ENCODE data around the gene DPH3.
A peak's percentile ranks its signal among the peaks of the same experiment; 100 is the strongest.
"Not testable (repeated sequence)": the region's sequence is repeated elsewhere in the genome, so short reads cannot be mapped to it uniquely, and the experiment has no call there.

DPH3 gene

DNA sequence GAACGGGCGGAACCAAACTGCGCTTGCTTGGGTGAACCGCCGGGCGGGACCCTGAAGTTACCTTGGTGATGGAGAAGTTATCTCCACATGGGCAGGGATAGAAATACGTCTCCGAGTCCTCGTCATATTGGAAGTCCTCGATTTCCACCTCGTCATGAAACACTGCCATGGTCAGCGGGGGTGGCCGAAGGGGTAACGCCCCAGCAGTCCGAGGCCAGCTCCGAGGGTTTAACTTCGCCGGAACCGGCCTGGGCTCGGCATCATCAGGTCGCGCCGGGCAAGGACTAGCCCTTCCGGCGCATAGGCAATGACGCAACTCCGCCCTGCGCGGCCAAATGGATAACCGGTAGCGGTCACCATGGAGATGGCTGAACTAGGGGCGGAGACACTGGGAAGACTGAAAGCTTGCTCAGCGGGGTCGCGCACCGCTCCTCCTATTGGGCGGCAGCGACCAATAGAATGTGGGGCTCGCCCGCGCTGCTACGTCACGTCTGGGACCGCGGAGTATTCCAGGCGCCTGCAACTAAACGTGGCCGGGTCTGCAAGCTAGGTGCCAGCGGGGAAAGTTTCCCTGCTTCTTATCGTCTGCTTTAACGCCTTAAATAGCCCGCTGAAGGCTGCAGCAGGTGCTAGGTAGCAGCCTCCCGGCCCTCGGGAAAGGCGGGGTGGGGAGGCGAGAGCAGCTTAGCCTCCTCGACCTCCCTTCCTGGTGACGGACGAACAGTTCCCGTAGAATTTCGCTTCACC, at the start of gene DPH3, which contains the start of gene OXNAD1:
Gene DPH3, minus strand, starts transcription at position 236 of the 747 bp plus-strand sequence. Its CDS starts 67 bp downstream, at position 169.
Gene OXNAD1, plus strand, starts transcription at position 505 of the 747 bp plus-strand sequence. CDS start 5,741 bp downstream, outside the sequence.
- peak; percentile 91 to 96 for DNase-seq

DNA sequence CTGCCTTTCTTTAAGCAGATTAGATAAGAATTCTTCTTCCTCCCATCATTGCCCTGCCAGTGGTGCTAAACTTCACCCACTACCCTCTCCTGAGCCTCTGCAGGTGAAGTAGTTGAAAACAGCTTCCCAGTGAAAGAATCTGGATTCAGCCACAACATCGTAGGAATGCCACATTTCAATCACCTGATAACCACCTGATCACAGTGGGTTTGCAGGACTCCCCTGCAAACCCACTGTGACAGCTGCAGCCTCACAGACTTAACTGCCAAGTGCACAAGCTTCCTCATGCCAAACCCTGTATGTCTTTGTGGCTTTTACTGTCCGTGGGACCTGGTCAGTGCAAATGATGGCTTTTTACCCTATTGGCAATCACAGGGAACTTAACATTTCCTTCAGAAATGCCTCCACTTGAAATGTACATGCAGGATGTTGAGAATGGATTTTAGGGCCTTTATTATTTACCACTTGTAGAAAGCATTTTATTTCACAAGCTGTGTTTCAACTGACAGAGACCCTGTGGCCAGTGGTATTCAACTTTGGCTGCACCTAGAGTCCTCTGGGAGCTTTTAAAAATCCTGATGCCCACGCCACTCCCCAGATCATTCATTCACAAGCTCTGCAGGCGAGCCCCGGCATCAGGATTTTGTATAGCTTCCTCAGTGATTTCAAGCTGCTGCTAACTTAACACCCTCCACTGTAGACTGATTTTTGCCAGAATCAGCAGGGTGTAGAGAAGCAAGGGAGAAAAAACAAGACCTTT, 49.3 kb upstream of the DPH3 start:
- no peak for DNase-seq

- no peak for DNase-seq
Measured at GRCh38 chr3:16311960-16312451, 47.3 kb upstream of the DPH3 start.

DNA sequence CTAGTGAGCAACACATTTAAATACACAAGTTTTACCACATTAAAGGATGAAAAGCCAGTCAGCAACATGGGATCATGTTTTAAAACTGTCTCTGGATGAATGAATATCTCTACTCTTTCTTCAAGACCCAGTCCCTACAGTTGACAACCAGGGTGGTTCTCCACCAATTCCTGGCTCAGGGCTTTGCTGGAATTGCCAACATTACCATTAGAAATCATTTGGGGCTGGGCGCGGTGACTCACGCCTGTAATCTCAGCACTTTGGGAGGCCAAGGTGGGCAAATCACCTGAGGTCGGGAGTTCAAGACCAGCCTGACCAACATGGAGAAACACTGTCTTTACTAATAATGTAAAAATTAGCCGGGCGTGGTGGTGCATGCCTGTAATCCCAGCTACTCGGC, 45.7 kb upstream of the DPH3 start:
- DNase-seq: not testable (repeated sequence)

GRCh38 chr3:16309558-16309957, 44.8 kb upstream of the DPH3 start:
- no peak for DNase-seq

DNA sequence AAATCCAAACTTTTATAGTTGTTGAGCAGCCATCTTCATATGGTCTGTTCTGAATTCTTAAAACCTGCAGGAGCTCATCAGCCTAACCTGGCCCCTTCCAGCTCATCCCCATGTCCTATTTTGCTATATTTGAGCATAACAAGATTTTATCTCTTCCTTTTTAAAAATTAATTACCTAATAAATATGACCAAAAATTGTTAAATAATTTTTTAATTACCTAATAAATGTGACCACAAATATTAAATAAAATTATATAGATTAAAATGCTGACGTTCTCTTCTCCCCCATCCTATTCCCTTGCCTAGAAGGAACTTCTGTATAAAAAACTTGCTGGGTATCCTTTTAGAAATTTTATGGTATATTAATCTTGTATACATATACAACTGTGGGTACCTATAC, 44.0 kb upstream of the DPH3 start:
- no peak for DNase-seq

DNA sequence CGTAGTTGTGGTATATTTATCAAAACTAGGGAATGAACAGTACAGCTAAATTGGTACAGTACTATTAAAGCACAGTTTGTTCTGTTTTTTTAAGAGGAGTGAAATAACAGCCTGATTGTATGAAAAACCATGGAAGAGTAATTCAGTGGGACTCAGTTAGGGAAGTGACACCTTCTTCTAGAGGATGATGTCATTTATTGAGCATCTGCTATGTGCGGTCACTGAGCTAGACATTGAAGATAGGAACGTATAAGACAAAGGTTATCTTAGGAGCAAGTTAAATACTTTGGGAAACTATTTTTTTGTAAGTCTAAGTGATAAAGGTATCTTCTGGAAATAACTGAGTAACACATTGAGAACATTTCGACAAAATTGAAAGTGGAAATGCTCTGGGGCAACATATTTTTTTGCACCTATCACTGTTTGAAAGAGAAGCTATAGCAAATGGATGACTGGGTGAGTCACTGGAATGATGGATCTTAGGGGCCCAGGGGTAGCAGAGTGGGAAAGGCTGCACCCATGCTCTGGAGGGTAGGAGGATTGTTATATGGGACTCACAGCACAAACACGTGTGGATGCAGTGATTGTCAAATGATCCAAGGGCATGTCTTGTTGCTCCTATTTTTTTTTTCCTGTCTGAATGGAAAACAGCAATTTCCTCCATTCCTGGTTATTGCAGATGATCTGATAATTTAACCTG, 43.2 kb upstream of the DPH3 start:
- no peak for DNase-seq

DNA sequence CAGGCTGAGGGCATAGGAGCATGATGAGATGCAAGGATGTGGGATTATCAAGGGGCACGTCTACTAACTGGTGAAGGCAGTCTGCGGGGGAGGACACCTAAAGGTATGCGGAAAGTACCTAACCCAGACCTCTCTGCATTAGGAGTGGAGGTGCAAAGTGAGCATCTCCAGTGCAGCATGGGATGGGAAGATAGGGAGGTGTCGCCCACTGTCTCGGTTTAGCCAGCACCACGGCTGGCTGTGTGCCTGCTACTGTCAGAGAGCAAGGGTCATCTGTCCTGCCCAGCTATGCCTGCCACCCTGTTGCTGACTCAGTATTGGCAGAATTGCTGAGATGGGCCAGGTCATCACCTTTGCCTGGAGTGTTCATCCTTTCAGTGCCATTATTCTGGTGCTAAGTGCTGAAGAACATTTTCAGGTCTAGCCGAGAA, 40.4 kb upstream of the DPH3 start:
- DNase-seq: no peak

GRCh38 chr3:16304061-16305010, 39.6 kb upstream of the DPH3 start:
- no peak for DNase-seq

GRCh38 chr3:16303037-16303575, 38.4 kb upstream of the DPH3 start:
- DNase-seq: no peak

DNA sequence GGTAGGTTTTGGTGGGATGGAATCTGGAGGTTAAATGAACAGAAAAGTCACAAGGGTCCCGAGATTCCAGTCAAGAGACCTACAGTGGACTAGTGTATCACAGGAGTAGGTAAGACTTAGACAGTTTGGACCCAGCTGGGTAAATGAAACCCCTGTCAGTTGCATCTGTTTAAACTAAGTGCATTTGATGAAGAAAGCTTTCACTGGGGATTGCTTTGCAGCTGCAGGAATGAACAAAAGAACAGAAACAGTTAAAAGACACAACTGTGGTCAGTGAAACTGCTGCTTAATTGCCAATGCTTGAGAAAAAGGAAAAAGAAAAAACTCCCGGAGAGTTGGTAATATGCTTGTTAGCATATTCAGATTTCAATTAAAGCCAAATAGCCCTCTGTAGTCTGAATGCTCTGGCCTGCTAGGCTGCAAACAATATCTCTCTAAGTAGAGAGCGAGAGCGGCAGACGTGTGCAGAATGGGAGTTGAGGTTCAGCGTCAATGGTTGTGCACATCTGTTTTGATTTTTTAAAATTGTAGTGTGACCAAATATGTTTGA, 37.4 kb upstream of the DPH3 start:
- DNase-seq: no peak

GRCh38 chr3:16301507-16301906, 36.8 kb upstream of the DPH3 start:
- no peak for DNase-seq

GRCh38 chr3:16300881-16301359, 36.2 kb upstream of the DPH3 start:
- DNase-seq: no peak

GRCh38 chr3:16300307-16300706, 35.6 kb upstream of the DPH3 start:
- no peak for DNase-seq

DNA sequence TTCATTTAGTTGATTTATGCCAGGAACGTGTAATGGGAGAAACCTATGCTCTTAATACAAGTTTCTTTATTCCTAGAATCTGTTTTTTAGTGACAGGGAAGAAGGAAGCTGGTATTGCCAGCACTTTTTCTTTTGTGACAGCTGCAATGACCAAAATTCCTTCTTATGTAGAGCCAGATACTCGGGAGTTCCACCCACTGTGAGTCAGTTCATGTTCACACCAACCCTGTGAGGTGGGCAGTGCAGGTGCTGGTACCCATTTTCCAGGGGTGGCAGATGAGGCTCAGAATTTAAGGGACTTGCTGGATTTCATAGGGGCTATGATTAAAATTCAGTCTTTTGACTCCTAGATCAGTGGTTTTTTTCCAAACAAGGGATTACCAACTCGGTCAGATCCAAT, 35.0 kb upstream of the DPH3 start:
- DNase-seq: no peak

DNA sequence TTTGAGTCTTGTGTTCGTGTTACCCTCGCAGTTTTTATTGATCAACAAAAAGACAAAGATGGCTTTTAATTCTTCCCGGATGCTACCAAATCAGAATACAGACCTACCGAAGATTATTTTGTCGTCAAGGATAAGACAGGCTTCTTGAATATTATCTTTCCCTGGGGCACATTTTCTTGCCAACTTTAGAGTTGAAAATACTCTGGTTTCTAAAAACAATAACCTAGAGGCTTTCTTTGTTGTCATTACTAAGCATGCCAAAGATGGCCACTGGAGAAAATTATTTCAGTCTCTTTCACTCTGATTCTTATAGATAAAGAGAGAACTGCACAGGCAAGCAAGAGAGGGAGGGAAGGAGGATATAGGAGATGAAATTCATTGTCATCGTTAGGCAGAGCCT, 34.1 kb upstream of the DPH3 start:
- no peak for DNase-seq

- no peak for DNase-seq
Measured at GRCh38 chr3:16297997-16298885, 33.5 kb upstream of the DPH3 start.

DNA sequence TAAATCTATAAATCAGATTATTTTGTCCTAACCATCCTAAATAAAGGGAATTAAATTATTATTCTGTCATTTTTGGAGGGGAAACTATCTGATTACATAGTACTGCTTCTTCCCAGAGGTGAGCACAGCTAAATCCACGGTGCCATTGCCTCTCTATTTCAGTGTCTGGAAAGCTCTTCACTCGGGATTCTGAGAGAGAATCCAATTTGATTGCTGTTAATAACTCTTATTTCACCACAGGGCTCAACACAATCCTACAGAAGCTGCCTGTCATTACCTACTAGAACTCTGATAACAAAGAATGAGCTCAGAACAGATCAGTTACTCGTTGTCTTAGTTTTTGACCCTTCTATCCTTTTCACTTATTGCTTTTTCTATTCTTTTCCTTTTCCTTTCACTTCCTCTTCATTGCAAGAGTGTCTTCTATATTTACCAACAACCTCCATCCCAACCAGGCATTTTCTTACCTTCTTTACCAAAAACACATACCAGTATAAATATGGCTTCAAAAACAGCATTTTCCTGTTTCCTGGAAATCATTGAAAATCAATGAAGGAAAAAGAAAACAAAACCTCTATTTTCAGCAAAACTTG, 30.7 kb upstream of the DPH3 start:
- DNase-seq: no peak

GRCh38 chr3:16294844-16295243, 30.1 kb upstream of the DPH3 start:
- DNase-seq: no peak

DNA sequence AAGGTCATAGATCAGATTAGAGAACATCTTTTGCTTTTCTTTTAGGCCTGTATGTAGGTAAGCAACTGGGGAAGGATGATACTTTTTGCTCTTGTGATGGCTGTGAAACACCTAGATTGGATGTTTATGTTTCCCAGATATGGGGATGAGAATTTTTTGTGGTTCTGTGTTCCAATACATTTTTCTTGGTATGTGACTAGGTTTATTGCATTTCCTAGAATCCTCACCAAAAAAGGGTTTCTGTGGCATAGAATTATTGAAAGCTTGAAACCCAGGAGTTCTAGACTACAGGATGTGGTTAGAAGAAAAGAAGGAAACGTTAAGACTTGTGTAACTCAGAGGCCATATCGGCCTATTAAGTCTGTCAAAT, 26.1 kb upstream of the DPH3 start:
- no peak for DNase-seq

All from cerebellar nuclear complex (tissue), 1 donor.